Ovary (tissue), 3 donors: Measurements from ENCODE around the gene PANK1.

Experiments used
- CTCF ChIP-seq, 3 donors: fragments of 450-650 bp in 2 of 3; fragments of 200-600 bp in 1 of 3; IDR thresholded peaks; one replicate each; pipeline versions ENCODE4 v1.5.1 to v1.8.0; 2016 to 2022; ENCODE audit warnings: antibody characterized with exemption in 3 of 3, mild to moderate bottlenecking in 1 of 3
- EP300 ChIP-seq: sonication (generic); formaldehyde crosslinking; IDR thresholded peaks from one replicate; pipeline ENCODE4 v1.6.1; 2017; ENCODE audit warnings: antibody characterized with exemption
- POLR2A ChIP-seq: fragments of 450-650 bp; IDR thresholded peaks from one replicate; pipeline ENCODE4 v1.6.1; 2017; ENCODE audit warnings: antibody characterized with exemption, mild to moderate bottlenecking, moderate library complexity
- donor health status: DM: no; HTN: no; CAD: no.

DNA sequence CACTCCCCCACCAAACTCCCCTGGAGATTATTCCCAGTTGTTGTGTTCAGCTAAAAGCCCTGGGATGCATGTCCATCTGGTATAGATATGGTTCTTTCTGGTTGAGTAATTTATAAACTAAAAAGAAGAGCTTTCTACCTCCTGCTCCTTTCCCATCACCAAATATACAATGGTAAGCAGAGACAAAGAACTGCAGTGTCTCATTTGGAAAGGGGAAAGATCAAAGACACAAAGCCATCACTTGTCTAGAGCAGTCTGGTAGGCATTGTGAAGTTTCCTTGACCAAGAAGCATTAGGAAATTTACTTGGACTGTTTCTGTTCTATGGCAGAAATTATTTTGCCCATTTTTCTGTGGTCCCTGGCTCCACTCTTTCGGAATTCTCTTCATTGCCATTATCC, 24.9 kb upstream of the PANK1 start:
- TF ChIP-seq CTCF (IDR thresholded peaks at IDR 0.05) (no peak), POLR2A (no peak), EP300 (no peak)
